Glutamatergic neuron (in vitro differentiated cells): ENCODE measurements around the gene MAMDC4. TPM values are rescaled to one million over a fixed set of nuclear protein-coding genes. Genes with fewer than 3 reads are reported as not detected.

Source experiments
- DNase-seq: peaks from one replicate; pipeline ENCODE4 v3.0.0; 2022
- H3K27ac Mint-ChIP-seq: one replicate; pipeline ENCODE4 v1.8.0; 2020; ENCODE audit warnings: mild to moderate bottlenecking, mixed read lengths, inconsistent platforms; ENCODE audit not compliant: unreplicated experiment
- H3K27me3 Mint-ChIP-seq: one replicate; pipeline ENCODE4 v1.8.0; 2020; ENCODE audit warnings: mild to moderate bottlenecking, moderate library complexity, mixed read lengths, inconsistent platforms; ENCODE audit not compliant: unreplicated experiment
- H3K36me3 Mint-ChIP-seq: one replicate; pipeline ENCODE4 v1.8.0; 2020; ENCODE audit warnings: mild to moderate bottlenecking, mixed read lengths, inconsistent platforms; ENCODE audit not compliant: unreplicated experiment
- H3K4me1 Mint-ChIP-seq: one replicate; pipeline ENCODE4 v1.8.0; 2020; ENCODE audit warnings: mild to moderate bottlenecking, low read depth, mixed read lengths, inconsistent platforms; ENCODE audit not compliant: unreplicated experiment
- H3K4me3 Mint-ChIP-seq: one replicate; pipeline ENCODE4 v1.8.0; 2020; ENCODE audit warnings: mild to moderate bottlenecking, mixed read lengths, inconsistent platforms; ENCODE audit not compliant: unreplicated experiment
- H3K9me3 Mint-ChIP-seq: one replicate; pipeline ENCODE4 v1.8.0; 2020; ENCODE audit warnings: mild to moderate bottlenecking, moderate library complexity, mixed read lengths, inconsistent platforms; ENCODE audit not compliant: unreplicated experiment
- CTCF ChIP-seq: fragments of 200-600 bp; sonication (generic); IDR thresholded peaks from one replicate; pipeline ENCODE4 v1.5.0; 2021; ENCODE audit not compliant: partially characterized antibody, unreplicated experiment
- microRNA-seq: library from miRNA; unstranded; fragments of <30 nt; microRNA quantifications from one replicate; pipeline ENCODE4, GENCODE V29; 2020; ENCODE audit not compliant: unreplicated experiment
- total RNA-seq: library from RNA; stranded (reverse); fragmentation: NEBNext Ultra II Directional; extraction: Animal tissue kit (Norgen Biotek cat#: 25700); gene quantifications from one replicate; pipeline ENCODE4 v1.2.1, GENCODE V29; 2021; ENCODE audit not compliant: unreplicated experiment

Gene MAMDC4
- total RNA-seq, 1 donor from 2014 or later: 17.6 TPM

GRCh38 chr9:136902259-136902821, 50.2 kb downstream of the MAMDC4 start:
- H3K4me1 Mint-ChIP-seq: peaks cover 24% of the 10 kb centered on the region
- no peak for DNase-seq
- H3K27ac Mint-ChIP-seq: peak overlapping the region; percentile 17
- peaks cover 8% of the 10 kb centered on the region for H3K9me3 Mint-ChIP-seq
- TF ChIP-seq CTCF: no peak
- no peak overlapping the region for H3K4me3 Mint-ChIP-seq
- H3K27me3 Mint-ChIP-seq: peaks cover 6% of the 10 kb centered on the region
- H3K36me3 Mint-ChIP-seq: peaks cover 4% of the 10 kb centered on the region

GRCh38 chr9:136903041-136903554, 51.0 kb downstream of the MAMDC4 start:
- Mint-ChIP-seq H3K27ac (peak overlapping the region; percentile 93), H3K27me3 (peaks cover 6% of the 10 kb centered on the region), H3K9me3 (peaks cover 8% of the 10 kb centered on the region), H3K4me1 (peaks cover 24% of the 10 kb centered on the region), H3K4me3 (peak overlapping the region; percentile 74), H3K36me3 (peaks cover 4% of the 10 kb centered on the region)
- no peak for TF ChIP-seq CTCF
- DNase-seq: peak; percentile 50

GRCh38 chr9:136906266-136906665, 54.1 kb downstream of the MAMDC4 start:
- no peak overlapping the region for H3K27ac Mint-ChIP-seq
- peaks cover 5% of the 10 kb centered on the region for H3K27me3 Mint-ChIP-seq
- DNase-seq: no peak
- no peak for TF ChIP-seq CTCF
- no peak overlapping the region for H3K4me3 Mint-ChIP-seq
- peaks cover 4% of the 10 kb centered on the region for H3K36me3 Mint-ChIP-seq
- peaks cover 20% of the 10 kb centered on the region for H3K4me1 Mint-ChIP-seq
- H3K9me3 Mint-ChIP-seq: peaks cover 6% of the 10 kb centered on the region

- Mint-ChIP-seq H3K27me3 (peaks cover 5% of the 10 kb centered on the region), H3K36me3 (peaks cover 4% of the 10 kb centered on the region), H3K4me3 (no peak overlapping the region), H3K4me1 (peaks cover 13% of the 10 kb centered on the region), H3K9me3 (peaks cover 6% of the 10 kb centered on the region), H3K27ac (peak overlapping the region; percentile 22)
- no peak for DNase-seq
- TF ChIP-seq CTCF: no peak
These were observed 55.1 kb downstream of the MAMDC4 start for GRCh38 chr9:136907011-136907914.

Small RNAs within 50 kb of the gene (microRNA-seq; reads per million reads assigned to microRNA genes)
- gene MIR4292: not detected
- 3.7 reads per million, percentile 27 among the genes with 10 or more reads in this experiment for gene MIR4479

Other genes starting within 250 kb of the MAMDC4 start
- gene EGFL7, start 189.4 kb upstream of the MAMDC4 start, total RNA-seq: 8.1 TPM
- gene AGPAT2, start 164.9 kb upstream of the MAMDC4 start, total RNA-seq: 72.8 TPM
- 71.3 TPM for gene DIPK1B, start 139.8 kb upstream of the MAMDC4 start, total RNA-seq
- not detected for gene LCN10, start 109.4 kb upstream of the MAMDC4 start, total RNA-seq
- not detected for gene LCN6, start 103.8 kb upstream of the MAMDC4 start, total RNA-seq
- not detected for gene LCN8, start 94.1 kb upstream of the MAMDC4 start, total RNA-seq
- gene LCN15, start 87.8 kb upstream of the MAMDC4 start, total RNA-seq: 1.9 TPM
- gene TMEM141, start 61.0 kb upstream of the MAMDC4 start, total RNA-seq: 46.1 TPM
- gene CCDC183, start 56.0 kb upstream of the MAMDC4 start, total RNA-seq: 20.0 TPM
- 149 TPM for gene RABL6, start 44.4 kb upstream of the MAMDC4 start, total RNA-seq
- gene AJM1, start 9.9 kb upstream of the MAMDC4 start, total RNA-seq: 15.3 TPM
- 101 TPM for gene PHPT1, start 2.9 kb upstream of the MAMDC4 start, total RNA-seq
- 343 TPM for gene EDF1, start 14.0 kb downstream of the MAMDC4 start, total RNA-seq
- gene TRAF2, start 34.2 kb downstream of the MAMDC4 start, total RNA-seq: 27.3 TPM
- 77.9 TPM for gene FBXW5, start 92.4 kb downstream of the MAMDC4 start, total RNA-seq
- 14.5 TPM for gene C8G, start 92.9 kb downstream of the MAMDC4 start, total RNA-seq
- gene LCN12, start 99.9 kb downstream of the MAMDC4 start, total RNA-seq: 2.9 TPM
- not detected for gene PTGDS, start 125.2 kb downstream of the MAMDC4 start, total RNA-seq
- not detected for gene LCNL1, start 130.6 kb downstream of the MAMDC4 start, total RNA-seq
- gene PAXX, start 140.1 kb downstream of the MAMDC4 start, total RNA-seq: 50.7 TPM
- gene CLIC3, start 144.2 kb downstream of the MAMDC4 start, total RNA-seq: not detected
- gene ABCA2, start 175.9 kb downstream of the MAMDC4 start, total RNA-seq: 70.7 TPM
- gene FUT7, start 179.7 kb downstream of the MAMDC4 start, total RNA-seq: 0.20 TPM
- 260 TPM for gene NPDC1, start 193.8 kb downstream of the MAMDC4 start, total RNA-seq
- gene ENTPD2, start 201.7 kb downstream of the MAMDC4 start, total RNA-seq: 0.69 TPM
- 13.5 TPM for gene SAPCD2, start 218.2 kb downstream of the MAMDC4 start, total RNA-seq
- gene UAP1L1, start 225.2 kb downstream of the MAMDC4 start, total RNA-seq: 5.1 TPM
- 59.8 TPM for gene MAN1B1, start 234.6 kb downstream of the MAMDC4 start, total RNA-seq